ENCODE measurements around the gene MACROH2A1.

The MACROH2A1 gene

DNA sequence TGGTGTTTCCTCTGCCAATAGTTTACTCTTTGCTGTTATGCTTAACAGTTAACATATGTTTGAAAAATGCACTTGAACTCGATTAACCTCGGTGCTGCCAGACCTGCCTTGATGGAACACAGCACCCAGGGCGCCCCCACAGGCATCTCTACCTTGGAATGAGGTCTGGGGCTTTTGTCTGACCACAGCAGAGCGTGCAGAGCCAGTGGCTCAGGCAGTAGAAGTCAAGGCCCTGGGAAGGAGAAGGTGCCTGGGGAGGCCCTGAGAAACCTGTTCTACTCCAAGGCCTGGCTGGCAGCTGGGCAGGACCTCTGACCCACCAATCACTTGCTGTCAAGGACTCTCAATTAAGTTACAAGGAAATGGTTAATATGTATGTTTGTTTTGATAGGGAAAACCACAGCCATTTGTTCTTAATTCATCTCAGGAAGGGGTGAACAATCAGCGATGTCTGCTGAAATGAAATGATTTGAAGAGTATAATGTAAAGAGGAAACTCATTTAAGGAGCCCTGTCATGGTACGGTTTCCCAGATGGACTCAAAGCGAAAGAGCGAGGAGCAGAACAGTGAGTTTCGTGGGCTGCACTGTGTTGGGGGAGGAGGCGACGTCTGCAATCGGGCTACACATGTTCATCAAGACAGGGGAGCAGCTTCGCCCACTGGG is 21.9 kb downstream of the MACROH2A1 start:
- Mint-ChIP-seq H3K36me3 (ENCODE audit: low read depth) (peaks cover 66% of the 10 kb centered on the region), H3K27ac (peak overlapping the region in 2 of 3 experiments; percentile 39 to 91), H3K9me3 (no peaks in the 10 kb centered on the region), H3K4me1 (peaks cover 52% of the 10 kb centered on the region), H3K4me3 (no peak overlapping the region), H3K27me3 (ENCODE audit: low read depth) (no peaks in the 10 kb centered on the region)
- TF ChIP-seq, protein P1, sequence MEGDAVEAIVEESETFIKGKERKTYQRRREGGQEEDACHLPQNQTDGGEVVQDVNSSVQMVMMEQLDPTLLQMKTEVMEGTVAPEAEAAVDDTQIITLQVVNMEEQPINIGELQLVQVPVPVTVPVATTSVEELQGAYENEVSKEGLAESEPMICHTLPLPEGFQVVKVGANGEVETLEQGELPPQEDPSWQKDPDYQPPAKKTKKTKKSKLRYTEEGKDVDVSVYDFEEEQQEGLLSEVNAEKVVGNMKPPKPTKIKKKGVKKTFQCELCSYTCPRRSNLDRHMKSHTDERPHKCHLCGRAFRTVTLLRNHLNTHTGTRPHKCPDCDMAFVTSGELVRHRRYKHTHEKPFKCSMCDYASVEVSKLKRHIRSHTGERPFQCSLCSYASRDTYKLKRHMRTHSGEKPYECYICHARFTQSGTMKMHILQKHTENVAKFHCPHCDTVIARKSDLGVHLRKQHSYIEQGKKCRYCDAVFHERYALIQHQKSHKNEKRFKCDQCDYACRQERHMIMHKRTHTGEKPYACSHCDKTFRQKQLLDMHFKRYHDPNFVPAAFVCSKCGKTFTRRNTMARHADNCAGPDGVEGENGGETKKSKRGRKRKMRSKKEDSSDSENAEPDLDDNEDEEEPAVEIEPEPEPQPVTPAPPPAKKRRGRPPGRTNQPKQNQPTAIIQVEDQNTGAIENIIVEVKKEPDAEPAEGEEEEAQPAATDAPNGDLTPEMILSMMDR (IDR thresholded peaks at IDR 0.05; ENCODE audit: unreplicated experiment in 3 of 3) = no peak

DNA sequence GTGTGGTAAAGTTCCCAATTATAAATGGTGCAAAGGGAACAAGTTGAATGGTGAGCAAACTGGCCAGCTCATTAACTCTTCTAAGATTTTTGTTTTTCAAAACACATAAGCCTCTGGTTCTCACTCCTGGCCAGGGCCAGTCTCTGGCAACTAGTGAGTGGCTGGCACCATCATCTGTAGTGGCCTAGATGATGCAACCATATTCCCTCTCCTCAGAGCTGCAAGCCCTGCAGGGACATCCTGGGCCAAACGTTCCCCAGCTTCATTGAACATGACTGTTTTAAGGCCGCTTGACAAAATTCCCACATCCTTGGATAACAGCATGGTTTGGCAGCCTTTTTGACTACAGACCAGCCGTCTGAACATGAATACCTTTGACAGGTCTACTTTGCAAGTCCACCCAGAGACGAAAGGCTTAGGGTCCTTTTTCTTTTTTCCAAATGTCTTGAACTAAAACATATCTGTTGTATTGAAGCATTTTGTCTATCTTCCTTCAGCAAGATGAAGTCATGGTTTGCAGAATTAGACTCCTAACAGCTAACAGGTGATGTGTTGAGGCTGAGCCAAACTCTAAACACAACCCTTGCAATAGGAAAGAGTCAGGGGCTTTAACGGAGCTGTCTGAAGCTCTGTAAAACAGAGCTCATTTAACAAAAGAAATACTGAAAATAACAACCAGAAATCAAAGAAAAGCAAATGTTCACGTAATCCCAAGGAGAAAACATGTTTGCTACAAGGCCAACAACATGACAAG is 23.8 kb downstream of the MACROH2A1 start:
- Mint-ChIP-seq H3K27me3 (ENCODE audit: low read depth) (no peaks in the 10 kb centered on the region), H3K36me3 (ENCODE audit: low read depth) (peaks cover 63% of the 10 kb centered on the region), H3K9me3 (no peaks in the 10 kb centered on the region), H3K27ac (peak overlapping the region in 2 of 3 experiments; percentile 43 to 51), H3K4me3 (no peak overlapping the region), H3K4me1 (peaks cover 51% of the 10 kb centered on the region)
- TF ChIP-seq, protein P1 (IDR thresholded peaks at IDR 0.05; ENCODE audit: unreplicated experiment in 3 of 3) = no peak

DNA sequence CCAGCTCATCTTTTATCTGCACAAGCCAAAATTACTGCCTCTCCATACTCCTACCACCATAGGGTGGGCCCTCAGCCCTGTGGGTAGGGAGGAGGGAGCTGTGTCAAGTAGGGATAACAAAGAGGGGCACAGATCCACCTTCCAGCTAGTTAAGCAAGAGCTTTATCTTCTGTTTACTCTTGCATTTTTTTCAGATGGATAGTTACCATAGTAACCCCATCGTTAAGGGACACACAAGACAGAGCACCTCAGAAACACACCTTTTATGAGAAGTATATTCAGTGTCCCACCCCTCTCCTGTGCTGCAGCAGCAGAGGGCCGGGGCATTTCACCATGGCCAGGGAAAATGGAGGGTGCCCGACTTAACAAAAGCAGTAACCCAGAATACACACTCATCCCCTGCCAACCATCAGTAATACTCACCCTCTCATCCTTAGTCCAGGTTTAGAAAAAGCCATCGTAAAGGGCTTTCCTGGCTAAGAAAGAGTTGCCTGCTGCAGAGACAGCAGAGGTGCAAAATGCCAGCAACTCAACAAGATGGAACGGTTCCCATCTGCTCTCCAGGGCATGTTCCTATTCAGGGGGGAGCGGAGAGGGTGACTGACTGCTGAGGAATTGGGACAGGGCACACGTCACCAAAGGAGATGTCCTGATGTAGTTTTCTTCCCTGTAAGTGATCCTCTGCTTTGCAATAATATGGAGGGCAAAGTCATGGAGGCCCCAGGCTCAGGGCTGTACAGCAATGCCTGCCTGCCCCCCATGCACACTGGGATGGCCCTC is 25.1 kb downstream of the MACROH2A1 start:
- no peak overlapping the region for H3K4me3 Mint-ChIP-seq
- no peak overlapping the region for H3K27ac Mint-ChIP-seq
- peaks cover 39% of the 10 kb centered on the region for H3K4me1 Mint-ChIP-seq
- TF ChIP-seq, protein P1 (IDR thresholded peaks at IDR 0.05; ENCODE audit: unreplicated experiment in 3 of 3) = no peak
- peaks cover 61% of the 10 kb centered on the region for H3K36me3 Mint-ChIP-seq (ENCODE audit: low read depth)
- no peaks in the 10 kb centered on the region for H3K9me3 Mint-ChIP-seq
- H3K27me3 Mint-ChIP-seq (ENCODE audit: low read depth) = no peaks in the 10 kb centered on the region

DNA sequence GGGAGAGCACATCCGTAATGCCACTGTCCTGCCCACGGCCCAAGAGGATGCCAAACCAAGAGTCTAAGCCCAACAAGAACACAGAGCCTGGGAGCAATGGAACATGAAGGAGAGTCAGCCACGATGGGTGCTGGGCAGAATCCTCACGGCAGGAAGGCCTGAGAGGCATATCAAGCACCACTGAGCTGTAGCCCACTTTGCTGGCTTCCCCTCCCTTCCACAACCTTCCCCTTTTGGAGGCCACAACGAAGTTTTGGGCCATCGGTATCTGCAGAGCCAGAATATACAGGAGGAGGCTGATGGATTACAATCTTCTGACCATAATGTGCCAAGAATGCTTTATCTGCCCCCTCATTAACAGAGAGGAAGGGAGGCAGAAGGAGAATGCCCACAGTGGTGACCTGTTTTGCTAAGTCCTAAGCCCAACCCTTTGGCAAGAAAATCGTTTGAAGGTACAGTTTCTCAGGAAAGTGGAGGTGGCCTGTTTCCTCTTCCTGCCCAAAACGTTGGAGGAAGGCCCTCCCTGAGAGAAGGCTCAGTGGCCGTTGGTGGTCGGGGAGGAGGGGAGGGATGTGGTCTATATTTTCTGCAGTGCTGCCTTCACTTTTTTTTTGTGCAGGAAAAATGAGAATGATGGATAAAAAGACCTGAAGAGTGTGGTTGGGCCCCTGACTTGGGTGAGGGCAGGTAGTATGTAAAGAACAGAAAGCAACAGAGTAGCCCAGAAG is 26.2 kb downstream of the MACROH2A1 start:
- H3K27ac Mint-ChIP-seq = no peak overlapping the region
- TF ChIP-seq, protein P1 (IDR thresholded peaks at IDR 0.05; ENCODE audit: unreplicated experiment in 3 of 3) = no peak
- no peaks in the 10 kb centered on the region for H3K9me3 Mint-ChIP-seq
- H3K4me1 Mint-ChIP-seq = peaks cover 31% of the 10 kb centered on the region
- peaks cover 51% of the 10 kb centered on the region for H3K36me3 Mint-ChIP-seq (ENCODE audit: low read depth)
- H3K4me3 Mint-ChIP-seq = no peak overlapping the region
- H3K27me3 Mint-ChIP-seq (ENCODE audit: low read depth) = no peaks in the 10 kb centered on the region

DNA sequence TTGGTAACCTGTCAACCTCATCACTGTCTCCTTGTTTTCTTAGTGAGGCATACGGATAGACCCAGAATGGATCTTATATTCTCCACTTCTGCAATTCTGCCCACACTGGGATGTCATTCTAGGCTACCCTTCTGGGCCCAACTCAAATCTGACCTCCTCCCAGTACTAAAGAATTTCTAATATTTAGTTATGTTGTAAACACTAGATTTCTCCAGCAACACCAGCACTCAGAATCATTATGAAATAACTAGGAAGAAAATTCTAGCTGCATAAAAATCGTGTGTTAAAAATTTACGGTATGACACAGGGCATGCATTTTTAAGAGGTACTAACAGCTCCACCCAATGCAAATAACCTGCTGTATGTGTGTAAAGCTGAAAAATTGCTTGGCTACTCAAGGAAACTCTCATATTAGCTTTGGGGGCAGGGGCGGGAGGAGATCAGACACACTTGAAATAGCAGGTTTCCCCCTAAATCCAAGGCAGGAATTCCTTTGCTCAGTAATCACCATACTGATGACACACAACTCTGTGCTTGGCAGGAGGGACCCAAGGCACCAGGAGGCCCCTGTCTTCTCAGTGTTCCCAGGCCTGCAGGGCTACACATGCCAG is 27.3 kb downstream of the MACROH2A1 start:
- Mint-ChIP-seq H3K27me3 (ENCODE audit: low read depth) (no peaks in the 10 kb centered on the region), H3K4me3 (no peak overlapping the region), H3K27ac (no peak overlapping the region), H3K9me3 (no peaks in the 10 kb centered on the region), H3K4me1 (peaks cover 31% of the 10 kb centered on the region), H3K36me3 (ENCODE audit: low read depth) (peaks cover 48% of the 10 kb centered on the region)
- TF ChIP-seq, protein P1 (IDR thresholded peaks at IDR 0.05; ENCODE audit: unreplicated experiment in 3 of 3) = no peak
